NCI-H460 (cell line): Measurements from ENCODE around the gene METTL16. TPM values are rescaled to one million over a fixed set of nuclear protein-coding genes. Genes with fewer than 3 reads are reported as not detected.
"Not testable (repeated sequence)": the region's sequence is repeated elsewhere in the genome, so short reads cannot be mapped to it uniquely, and the experiment has no call there.

ENCODE experiments used
- DNase-seq: peaks from one replicate; pipeline ENCODE4 v3.0.0-alpha.2; 2016; ENCODE audit warnings: low read depth; ENCODE audit errors: extremely low read depth
- total RNA-seq: library from RNA; depleted of rRNA; stranded (reverse); fragments of >200 nt; shearing (Covaris generic); gene quantifications from 2 replicates; pipeline ENCODE4 v1.2.3, GENCODE V29; 2014

METTL16 gene
- total RNA-seq, 1 experiment from 2014 or later: 33.2 TPM

GRCh38 chr17:2453325-2453724, 58.4 kb downstream of the METTL16 start:
- DNase-seq: peak; percentile 16

- DNase-seq: no peak
These were observed 59.4 kb downstream of the METTL16 start for GRCh38 chr17:2452216-2452750.

GRCh38 chr17:2450016-2450650, 61.6 kb downstream of the METTL16 start:
- DNase-seq: no peak

- no peak for DNase-seq
These were observed 62.2 kb downstream of the METTL16 start for GRCh38 chr17:2449486-2449885.

GRCh38 chr17:2447479-2447878, 64.2 kb downstream of the METTL16 start:
- DNase-seq: not testable (repeated sequence)

- no peak for DNase-seq
These were observed 66.0 kb downstream of the METTL16 start for GRCh38 chr17:2445638-2446037.

GRCh38 chr17:2444382-2444781, 67.3 kb downstream of the METTL16 start:
- DNase-seq: no peak

- DNase-seq: no peak
These were observed 69.5 kb downstream of the METTL16 start for GRCh38 chr17:2442166-2442565.

GRCh38 chr17:2440930-2441329, 70.8 kb downstream of the METTL16 start:
- DNase-seq: no peak

- DNase-seq: not testable (repeated sequence)
These were observed 71.7 kb downstream of the METTL16 start for GRCh38 chr17:2439997-2440396.

- DNase-seq: no peak
These were observed 72.9 kb downstream of the METTL16 start for GRCh38 chr17:2438823-2439222.

GRCh38 chr17:2436316-2436905, 75.3 kb downstream of the METTL16 start:
- DNase-seq: no peak

GRCh38 chr17:2435862-2436261, 75.8 kb downstream of the METTL16 start:
- DNase-seq: no peak

GRCh38 chr17:2435181-2435741, 76.4 kb downstream of the METTL16 start:
- no peak for DNase-seq

GRCh38 chr17:2433696-2434095, 78.0 kb downstream of the METTL16 start:
- no peak for DNase-seq

GRCh38 chr17:2427910-2428309, 83.8 kb downstream of the METTL16 start:
- no peak for DNase-seq

GRCh38 chr17:2427215-2427614, 84.5 kb downstream of the METTL16 start:
- DNase-seq: no peak

GRCh38 chr17:2423271-2423670, 88.4 kb downstream of the METTL16 start:
- no peak for DNase-seq

- no peak for DNase-seq
These were observed 90.2 kb downstream of the METTL16 start for GRCh38 chr17:2421315-2422147.

GRCh38 chr17:2420176-2420575, 91.5 kb downstream of the METTL16 start:
- DNase-seq: no peak

- DNase-seq: no peak
These were observed 92.2 kb downstream of the METTL16 start for GRCh38 chr17:2419486-2419885.
